GM10266 (cell line): ENCODE data around the gene ARPP21.

Experiments used
- DNase-seq: peaks from one replicate; pipeline ENCODE4 v3.0.0; 2012; ENCODE audit errors: extremely low spot score
- TF ChIP-seq, protein P1 (sequence below): IDR thresholded peaks from 2 replicates; pipeline ENCODE4 v1.5.1; 2012; ENCODE audit warnings: mild to moderate bottlenecking, low read depth; ENCODE audit not compliant: control insufficient read depth, insufficient read depth; ENCODE audit errors: missing control alignments

ARPP21 gene

DNA sequence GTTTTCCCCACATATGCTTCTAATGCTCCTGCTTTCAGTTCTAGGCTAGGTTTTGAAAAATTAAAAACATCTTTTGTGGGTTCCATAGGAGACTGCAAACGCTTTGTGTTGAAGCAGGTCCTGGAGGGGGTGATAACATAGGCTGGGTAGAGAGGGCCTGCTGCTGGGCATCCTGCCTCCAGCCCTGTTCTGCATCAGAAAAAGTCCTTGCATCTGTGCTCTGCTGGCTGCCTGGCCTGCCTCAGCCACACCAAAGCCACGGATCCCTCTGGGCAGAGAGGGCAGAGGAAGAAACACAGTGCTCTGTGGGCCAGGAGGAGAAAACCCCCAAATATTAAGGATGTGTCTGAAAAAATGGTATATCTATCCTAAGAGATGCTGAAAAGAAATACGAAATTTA lies 3.9 kb upstream of the ARPP21 start:
- TF ChIP-seq, protein P1, sequence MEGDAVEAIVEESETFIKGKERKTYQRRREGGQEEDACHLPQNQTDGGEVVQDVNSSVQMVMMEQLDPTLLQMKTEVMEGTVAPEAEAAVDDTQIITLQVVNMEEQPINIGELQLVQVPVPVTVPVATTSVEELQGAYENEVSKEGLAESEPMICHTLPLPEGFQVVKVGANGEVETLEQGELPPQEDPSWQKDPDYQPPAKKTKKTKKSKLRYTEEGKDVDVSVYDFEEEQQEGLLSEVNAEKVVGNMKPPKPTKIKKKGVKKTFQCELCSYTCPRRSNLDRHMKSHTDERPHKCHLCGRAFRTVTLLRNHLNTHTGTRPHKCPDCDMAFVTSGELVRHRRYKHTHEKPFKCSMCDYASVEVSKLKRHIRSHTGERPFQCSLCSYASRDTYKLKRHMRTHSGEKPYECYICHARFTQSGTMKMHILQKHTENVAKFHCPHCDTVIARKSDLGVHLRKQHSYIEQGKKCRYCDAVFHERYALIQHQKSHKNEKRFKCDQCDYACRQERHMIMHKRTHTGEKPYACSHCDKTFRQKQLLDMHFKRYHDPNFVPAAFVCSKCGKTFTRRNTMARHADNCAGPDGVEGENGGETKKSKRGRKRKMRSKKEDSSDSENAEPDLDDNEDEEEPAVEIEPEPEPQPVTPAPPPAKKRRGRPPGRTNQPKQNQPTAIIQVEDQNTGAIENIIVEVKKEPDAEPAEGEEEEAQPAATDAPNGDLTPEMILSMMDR = no peak
- DNase-seq = no peak

DNA sequence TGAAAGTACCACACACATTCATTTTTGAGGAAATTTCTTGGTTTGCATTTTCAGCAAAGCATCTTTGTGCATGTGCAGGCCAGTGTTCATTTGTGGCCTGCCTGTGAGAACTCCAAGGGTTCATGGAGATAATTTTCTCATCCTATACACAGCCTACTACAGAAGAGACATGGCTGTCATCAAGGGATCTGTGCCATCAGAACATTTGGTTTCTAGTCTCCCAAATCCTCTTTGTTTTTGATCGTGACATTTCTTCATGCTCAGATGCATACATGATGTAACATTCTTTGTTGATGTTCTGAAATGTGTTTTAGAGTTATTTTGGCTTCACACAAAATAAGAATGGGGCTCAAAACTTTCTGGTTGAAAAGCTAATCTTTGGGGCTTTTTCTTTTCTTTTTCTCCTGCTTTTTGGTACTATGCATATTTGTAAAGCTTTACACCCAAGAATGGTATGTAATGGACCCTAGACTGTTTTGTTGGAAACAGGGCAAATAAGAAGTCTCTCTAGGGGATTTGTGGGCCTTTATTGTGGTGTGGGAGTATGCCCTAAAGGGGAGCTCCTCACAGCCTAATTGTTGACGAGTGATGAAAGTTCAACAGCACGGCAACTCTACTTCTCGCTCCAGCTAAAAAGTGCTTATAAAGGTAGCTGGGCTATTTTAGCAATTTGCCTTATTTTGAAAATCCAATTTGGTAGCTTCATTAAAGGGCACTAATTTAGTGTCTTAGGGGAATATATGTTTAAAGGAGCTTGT lies 3.2 kb upstream of the ARPP21 start:
- TF ChIP-seq, protein P1 = no peak
- no peak for DNase-seq

DNA sequence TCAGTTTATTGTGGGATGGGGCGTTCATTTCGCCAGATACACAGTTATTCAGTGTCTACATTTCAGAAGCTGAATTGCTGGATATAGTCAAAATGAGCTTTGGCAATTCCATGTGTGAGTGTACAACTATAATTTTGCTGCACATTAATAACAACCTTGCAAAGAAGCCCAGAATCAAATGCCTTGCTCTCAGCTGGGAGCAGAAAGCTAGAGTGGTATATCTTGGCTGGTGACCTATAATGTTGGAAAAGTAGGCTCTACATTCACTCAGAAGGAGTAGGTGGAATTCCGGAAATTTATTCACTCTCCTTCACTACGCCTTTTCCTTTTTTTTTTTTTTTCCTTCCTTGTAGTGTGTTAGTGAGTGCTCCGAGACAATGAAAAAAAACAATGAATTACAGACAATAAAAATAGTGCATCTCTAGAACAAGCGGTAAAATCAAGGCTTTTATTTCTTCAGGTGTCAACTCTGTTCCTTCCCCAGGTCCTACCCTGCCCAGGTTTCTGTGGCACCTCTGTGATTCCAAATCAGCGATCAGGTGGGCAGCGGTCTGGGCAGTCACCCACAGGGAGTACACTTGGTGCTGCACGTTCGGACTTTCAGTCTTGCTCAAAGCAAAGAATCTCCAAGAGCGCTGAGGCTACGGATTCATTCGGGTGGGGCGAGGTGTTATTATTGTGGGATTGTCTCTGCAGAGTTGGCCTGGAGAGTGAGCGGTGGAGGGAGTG lies 910 bp upstream of the ARPP21 start:
- no peak for DNase-seq

DNA sequence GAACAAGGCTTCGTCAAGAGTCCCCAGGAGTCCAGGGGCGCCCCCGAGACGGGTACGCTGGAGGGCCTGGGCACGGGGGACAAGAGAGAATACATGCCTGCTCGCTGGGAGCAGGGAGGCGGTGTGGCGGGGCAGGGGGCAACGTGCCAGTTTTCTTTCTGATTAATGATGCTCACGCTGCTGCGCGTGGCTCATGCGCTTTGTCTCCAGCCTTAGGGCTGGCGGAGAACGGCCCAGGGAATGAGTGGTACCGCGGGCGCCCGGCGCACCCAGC lies 408 bp upstream of the ARPP21 start:
- DNase-seq = no peak

More for the DNA sequence above, 910 bp upstream of the ARPP21 start:
- TF ChIP-seq, protein P1 = no peak

DNA sequence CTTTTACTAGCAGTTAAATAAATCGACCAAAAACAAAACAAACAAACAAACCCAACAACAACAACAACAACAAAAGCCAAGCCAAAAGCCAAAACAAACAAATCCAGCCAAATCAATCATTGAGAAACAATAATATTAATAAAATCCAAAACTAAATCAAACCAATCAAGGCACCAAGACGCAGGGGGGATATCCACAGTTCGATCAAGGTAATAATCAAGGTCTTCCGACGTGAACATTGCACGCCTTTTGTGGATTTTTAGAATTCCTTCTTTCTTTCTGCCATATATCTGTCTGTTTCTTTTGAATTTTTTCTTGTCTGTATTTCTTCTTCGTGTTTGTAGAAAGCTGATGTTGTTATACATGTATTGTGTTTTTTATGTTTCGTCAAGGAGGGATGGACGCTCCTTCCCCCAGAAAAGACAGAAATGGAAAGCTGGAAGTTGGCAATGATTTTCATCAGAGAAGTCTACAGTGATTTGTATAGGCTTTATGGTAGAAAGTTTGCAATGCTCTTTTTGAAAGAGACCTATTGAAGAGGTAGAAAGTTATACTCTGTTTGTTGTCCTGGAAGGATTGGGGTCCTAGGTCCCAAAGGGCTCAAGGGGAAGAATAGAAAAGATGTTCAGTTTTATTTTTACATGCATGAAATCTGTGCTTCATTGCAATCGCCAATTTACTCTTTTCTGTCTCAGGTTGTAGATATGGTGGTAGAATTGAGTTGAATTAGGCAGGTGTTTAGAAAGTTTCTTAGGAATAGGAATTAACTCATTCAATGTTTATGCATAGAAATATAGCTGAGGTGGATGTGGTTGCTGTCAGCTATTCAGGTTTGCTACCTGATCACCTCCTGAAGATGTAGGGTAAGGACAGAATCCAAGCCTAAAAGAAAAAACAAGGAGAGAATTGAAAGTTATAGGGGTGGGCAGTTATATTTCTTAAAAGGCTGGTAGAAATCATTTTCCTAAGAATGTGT lies 1.2 kb downstream of the ARPP21 start:
- TF ChIP-seq, protein P1 = no peak
- no peak for DNase-seq

More for the DNA sequence above, 408 bp upstream of the ARPP21 start:
- TF ChIP-seq, protein P1 = no peak

DNA sequence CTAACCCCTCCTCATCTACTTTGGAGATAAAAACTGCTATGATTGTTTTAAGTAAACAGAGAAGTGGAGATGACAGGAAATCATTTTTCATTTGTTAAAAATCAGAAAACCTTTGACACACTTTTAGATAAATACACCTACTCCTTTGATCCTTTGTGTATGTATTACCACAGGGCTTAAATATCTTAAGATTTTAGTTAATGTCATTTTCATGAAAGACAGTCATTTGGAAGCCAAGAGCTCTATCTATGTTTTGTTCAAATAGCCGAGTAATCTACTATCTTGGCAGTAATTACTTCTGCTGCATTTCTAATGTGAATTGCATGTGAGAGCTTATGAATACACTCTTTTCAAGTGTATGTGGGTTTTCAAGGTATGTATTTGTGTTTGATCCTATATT lies 2.0 kb downstream of the ARPP21 start:
- DNase-seq = no peak

More for the DNA sequence above, 2.0 kb downstream of the ARPP21 start:
- TF ChIP-seq, protein P1 = no peak
